Liver (tissue), 9 donors: Measurements from ENCODE around the gene GPR141. TPM values are rescaled to one million over a fixed set of nuclear protein-coding genes. Genes with fewer than 3 reads are reported as not detected.

Experiments
- DNase-seq: peaks from one replicate; pipeline ENCODE4 v3.0.0-alpha.2; 2017; ENCODE audit warnings: low spot score
- H3K27ac ChIP-seq, 2 donors: one replicate each; pipeline ENCODE4 v1.7.0; 2013; ENCODE audit warnings: inconsistent platforms in 2 of 2, low read length in 2 of 2, control low read depth in 1 of 2, low read depth in 1 of 2, mild to moderate bottlenecking in 1 of 2
- H3K27me3 ChIP-seq, 4 donors: one replicate each; pipeline versions ENCODE4 v1.6.1 to v1.7.0; 2013; ENCODE audit warnings: low read length in 3 of 4, inconsistent platforms in 1 of 4, mild to moderate bottlenecking in 1 of 4, moderate library complexity in 1 of 4; ENCODE audit not compliant: control insufficient read depth in 4 of 4, insufficient read depth in 4 of 4
- H3K36me3 ChIP-seq, 4 donors: one replicate each; pipeline versions ENCODE4 v1.6.1 to v1.7.0; 2013; ENCODE audit warnings: low read length in 3 of 4, mild to moderate bottlenecking in 3 of 4, low read depth in 1 of 4, moderate library complexity in 1 of 4; ENCODE audit not compliant: control insufficient read depth in 4 of 4, insufficient read depth in 3 of 4
- H3K4me1 ChIP-seq, 4 donors: one replicate each; pipeline versions ENCODE4 v1.6.1 to v1.7.0; 2013; ENCODE audit warnings: low read length in 3 of 4, mild to moderate bottlenecking in 3 of 4, moderate library complexity in 1 of 4; ENCODE audit not compliant: control insufficient read depth in 4 of 4, insufficient read depth in 4 of 4
- H3K4me3 ChIP-seq, 3 donors: one replicate each; pipeline versions ENCODE4 v1.6.1 to v1.7.0; 2013; ENCODE audit warnings: low read length in 3 of 3, control low read depth in 1 of 3, low read depth in 1 of 3, mild to moderate bottlenecking in 1 of 3
- H3K9ac ChIP-seq, 2 donors: one replicate each; pipeline ENCODE4 v1.7.0; 2013; ENCODE audit warnings: low read length in 2 of 2, mild to moderate bottlenecking in 2 of 2, moderate library complexity in 2 of 2, control low read depth in 1 of 2, low read depth in 1 of 2
- H3K9me3 ChIP-seq, 4 donors: one replicate each; pipeline versions ENCODE4 v1.6.1 to v1.7.0; 2013; ENCODE audit warnings: low read length in 3 of 4; ENCODE audit not compliant: control insufficient read depth in 4 of 4
- ATF3 ChIP-seq: IDR thresholded peaks from 2 replicates; pipeline ENCODE4 v1.6.1; 2016; ENCODE audit warnings: antibody characterized with exemption
- CTCF ChIP-seq: fragments of 150-350 bp; IDR thresholded peaks from 2 replicates; pipeline ENCODE4 v1.5.1; 2017; ENCODE audit warnings: improper control_type of control experiment, low read depth, low read length; ENCODE audit not compliant: missing input control
- EGR1 ChIP-seq, 2 donors: IDR thresholded peaks; 2 replicates each; pipeline ENCODE4 v1.6.1; 2016 to 2018; ENCODE audit warnings: antibody characterized with exemption in 2 of 2, low read depth in 2 of 2
- FOXA1 ChIP-seq: IDR thresholded peaks from 2 replicates; pipeline ENCODE4 v1.6.1; 2016; ENCODE audit warnings: antibody characterized with exemption
- FOXA2 ChIP-seq: IDR thresholded peaks from 2 replicates; pipeline ENCODE4 v1.6.1; 2016; ENCODE audit warnings: antibody characterized with exemption
- GABPA ChIP-seq, 2 donors: IDR thresholded peaks in 1 of 2; conservative IDR thresholded peaks in 1 of 2; 2 replicates each; pipeline ENCODE4 v1.6.1; 2016; ENCODE audit warnings: antibody characterized with exemption in 2 of 2, mild to moderate bottlenecking in 1 of 2, moderate library complexity in 1 of 2
- HNF4A ChIP-seq, 2 donors: conservative IDR thresholded peaks; 2 replicates each; pipeline ENCODE4 v1.6.1; 2016; ENCODE audit warnings: antibody characterized with exemption in 2 of 2, mild to moderate bottlenecking in 2 of 2
- HNF4G ChIP-seq: IDR thresholded peaks from 2 replicates; pipeline ENCODE4 v1.6.1; 2016; ENCODE audit warnings: antibody characterized with exemption
- JUND ChIP-seq, 2 donors: IDR thresholded peaks; 2 replicates each; pipeline ENCODE4 v1.6.1; 2016; ENCODE audit warnings: antibody characterized with exemption in 2 of 2
- MAX ChIP-seq: IDR thresholded peaks from 2 replicates; pipeline ENCODE4 v1.6.1; 2016; ENCODE audit warnings: antibody characterized with exemption
- NR2F2 ChIP-seq: IDR thresholded peaks from 2 replicates; pipeline ENCODE4 v1.6.1; 2016; ENCODE audit warnings: antibody characterized with exemption
- RAD21 ChIP-seq, 2 donors: IDR thresholded peaks; 2 replicates each; pipeline ENCODE4 v1.6.1; 2016; ENCODE audit warnings: antibody characterized with exemption in 2 of 2, mild to moderate bottlenecking in 2 of 2
- REST ChIP-seq: IDR thresholded peaks from 2 replicates; pipeline ENCODE4 v1.6.1; 2016; ENCODE audit warnings: antibody characterized with exemption, mild to moderate bottlenecking
- RXRA ChIP-seq, 2 donors: IDR thresholded peaks; 2 replicates each; pipeline ENCODE4 v1.6.1; 2017 to 2018; ENCODE audit warnings: antibody characterized with exemption in 2 of 2, mild to moderate bottlenecking in 1 of 2
- SP1 ChIP-seq: IDR thresholded peaks from 2 replicates; pipeline ENCODE4 v1.6.1; 2018; ENCODE audit warnings: antibody characterized with exemption, mild to moderate bottlenecking
- TAF1 ChIP-seq: conservative IDR thresholded peaks from 2 replicates; pipeline ENCODE4 v1.6.1; 2016; ENCODE audit warnings: antibody characterized with exemption, mild to moderate bottlenecking
- YY1 ChIP-seq: IDR thresholded peaks from 2 replicates; pipeline ENCODE4 v1.6.1; 2016; ENCODE audit warnings: antibody characterized with exemption, mild to moderate bottlenecking
- ZBTB33 ChIP-seq: IDR thresholded peaks from 2 replicates; pipeline ENCODE4 v1.6.1; 2016; ENCODE audit warnings: antibody characterized with exemption
- WGBS: extraction: QIAGEN DNeasy Blood & Tissue Kit; methylation state at CpG from one replicate; pipeline ENCODE4 v1.1.7; 2013; 5-methylcytosine and 5-hydroxymethylcytosine counted together
- polyA plus RNA-seq, 2 donors: library from polyadenylated mRNA; stranded (reverse) in 1 of 2; unstranded in 1 of 2; fragments of 200-250 nt in 1 of 2; fragments of >200 nt in 1 of 2; fragmentation: Nextera tagmentation in 1 of 2; extraction: Ambion mirVana in 1 of 2; gene quantifications; one replicate each; pipeline versions ENCODE4 v1.2.1 to v1.2.3, GENCODE V29; 2013 to 2015
- total RNA-seq, 2 donors: library from RNA; depleted of rRNA; stranded (reverse); fragments of >200 nt; gene quantifications; one replicate each; pipeline ENCODE4 v1.2.3, GENCODE V29; 2014
- donor health status: healthy.
- donor health status: healthy.
- donor health status: healthy.
- donor health status: healthy.
- donor health status: healthy.

Gene GPR141
- total and polyA plus RNA-seq, 4 donors = 0.28 to 2.9 (median 1.4) TPM; not detected in 1

- DNase-seq = no peak
- WGBS = 83% methylated on average over 3 of the region's 3 CpGs
- no peak for TF ChIP-seq SP1
- TF ChIP-seq FOXA2 = no peak
- no peak for TF ChIP-seq FOXA1
- TF ChIP-seq GABPA (IDR thresholded peaks at IDR 0.05 in 1 of 2, conservative IDR thresholded peaks at IDR 0.05 in 1 of 2) = no peak
- TF ChIP-seq NR2F2 = no peak
- TF ChIP-seq ZBTB33 = no peak
- no peak for TF ChIP-seq HNF4G
- no peak for TF ChIP-seq ATF3
- no peak for TF ChIP-seq RXRA (IDR thresholded peaks at IDR 0.05)
- no peak for TF ChIP-seq EGR1 (IDR thresholded peaks at IDR 0.05; ENCODE audit: low read depth in 2 of 2)
- no peak for TF ChIP-seq JUND (IDR thresholded peaks at IDR 0.05)
- TF ChIP-seq HNF4A (conservative IDR thresholded peaks at IDR 0.05) = no peak
- TF ChIP-seq MAX = no peak
- Histone ChIP-seq H3K27me3 (peaks cover 0 to 3% (median 0%) of the 10 kb centered on the region in 4 donors), H3K4me3 (no peak overlapping the region), H3K9ac (no peak overlapping the region), H3K4me1 (no peaks in the 10 kb centered on the region), H3K36me3 (no peaks in the 10 kb centered on the region), H3K9me3 (no peaks in the 10 kb centered on the region), H3K27ac (no peak overlapping the region)
Measured at GRCh38 chr7:37769726-37770125, 86.2 kb downstream of the GPR141 start.

GRCh38 chr7:37770838-37771237 lies 87.3 kb downstream of the GPR141 start:
- Histone ChIP-seq H3K4me3 (no peak overlapping the region), H3K9ac (no peak overlapping the region), H3K4me1 (no peaks in the 10 kb centered on the region), H3K27me3 (peaks cover 0 to 3% (median 0%) of the 10 kb centered on the region in 4 donors), H3K27ac (no peak overlapping the region), H3K36me3 (no peaks in the 10 kb centered on the region), H3K9me3 (no peaks in the 10 kb centered on the region)
- TF ChIP-seq EGR1 (IDR thresholded peaks at IDR 0.05; ENCODE audit: low read depth in 2 of 2) (no peak), REST (no peak), ZBTB33 (no peak), RXRA (IDR thresholded peaks at IDR 0.05) (no peak), MAX (no peak), FOXA1 (no peak), JUND (IDR thresholded peaks at IDR 0.05) (no peak), CTCF (no peak), HNF4G (no peak), TAF1 (no peak), HNF4A (conservative IDR thresholded peaks at IDR 0.05) (no peak), RAD21 (IDR thresholded peaks at IDR 0.05) (no peak), GABPA (IDR thresholded peaks at IDR 0.05 in 1 of 2, conservative IDR thresholded peaks at IDR 0.05 in 1 of 2) (no peak), SP1 (no peak), YY1 (no peak), FOXA2 (no peak), NR2F2 (no peak), ATF3 (no peak)
- no peak for DNase-seq
- 77% methylated on average over 6 of the region's 6 CpGs for WGBS
